GM19099 (cell line): Measurements from ENCODE around the gene PTPN5.

ENCODE experiments used
- POLR2A ChIP-seq: IDR thresholded peaks from 3 replicates; pipeline ENCODE4 v1.6.1; 2011; ENCODE audit warnings: low read depth; ENCODE audit not compliant: insufficient read length; ENCODE audit errors: extremely low read depth

Gene PTPN5

GRCh38 chr11:18698341-18699268 lies 93.0 kb downstream of the PTPN5 start, which contains the start of gene TMEM86A:
TMEM86A (plus strand) TSS chr11:18698779; CDS start chr11:18698887, 108 bp downstream.
- no peak for TF ChIP-seq POLR2A

DNA sequence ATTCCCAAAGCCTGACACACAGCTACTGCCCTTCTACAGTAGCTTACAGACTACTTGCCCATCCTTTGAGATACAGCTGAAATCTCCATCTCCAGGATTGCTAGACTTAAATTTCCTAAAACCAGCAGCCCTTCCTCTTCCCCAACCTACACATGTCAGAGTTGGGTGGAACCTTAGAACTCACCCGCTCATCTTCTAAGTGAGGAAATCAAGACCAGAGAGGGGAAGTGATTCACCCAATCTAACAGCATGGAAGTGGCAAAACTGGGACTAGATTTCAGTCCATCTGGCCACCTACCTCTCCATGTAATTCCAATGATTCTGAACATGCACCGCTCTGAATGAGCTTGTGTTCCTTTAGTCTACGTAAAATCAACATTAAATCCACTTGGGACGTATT lies 94.0 kb downstream of the PTPN5 start:
- TF ChIP-seq POLR2A, result no peak

- no peak for TF ChIP-seq POLR2A
Observed at GRCh38 chr11:18696638-18697225, 94.9 kb downstream of the PTPN5 start.

GRCh38 chr11:18692941-18693760 lies 98.4 kb downstream of the PTPN5 start:
- TF ChIP-seq POLR2A, result no peak

- no peak for TF ChIP-seq POLR2A
Observed at GRCh38 chr11:18684267-18684666, 107.3 kb downstream of the PTPN5 start.

- no peak for TF ChIP-seq POLR2A
Observed at GRCh38 chr11:18682466-18682865, 109.1 kb downstream of the PTPN5 start.
